SKM-1 treated with dmso at 0.1 percent for 144 hours (cell line): Measurements from ENCODE around the gene ZNF669.
"Not testable (repeated sequence)": the region's sequence is repeated elsewhere in the genome, so short reads cannot be mapped to it uniquely, and the experiment has no call there.

Source experiments
- DNase-seq: peaks from one replicate; lab custom pipeline; 2025; ENCODE audit not compliant: unreplicated experiment; lab: John Stamatoyannopoulos, UW

Gene ZNF669

DNA sequence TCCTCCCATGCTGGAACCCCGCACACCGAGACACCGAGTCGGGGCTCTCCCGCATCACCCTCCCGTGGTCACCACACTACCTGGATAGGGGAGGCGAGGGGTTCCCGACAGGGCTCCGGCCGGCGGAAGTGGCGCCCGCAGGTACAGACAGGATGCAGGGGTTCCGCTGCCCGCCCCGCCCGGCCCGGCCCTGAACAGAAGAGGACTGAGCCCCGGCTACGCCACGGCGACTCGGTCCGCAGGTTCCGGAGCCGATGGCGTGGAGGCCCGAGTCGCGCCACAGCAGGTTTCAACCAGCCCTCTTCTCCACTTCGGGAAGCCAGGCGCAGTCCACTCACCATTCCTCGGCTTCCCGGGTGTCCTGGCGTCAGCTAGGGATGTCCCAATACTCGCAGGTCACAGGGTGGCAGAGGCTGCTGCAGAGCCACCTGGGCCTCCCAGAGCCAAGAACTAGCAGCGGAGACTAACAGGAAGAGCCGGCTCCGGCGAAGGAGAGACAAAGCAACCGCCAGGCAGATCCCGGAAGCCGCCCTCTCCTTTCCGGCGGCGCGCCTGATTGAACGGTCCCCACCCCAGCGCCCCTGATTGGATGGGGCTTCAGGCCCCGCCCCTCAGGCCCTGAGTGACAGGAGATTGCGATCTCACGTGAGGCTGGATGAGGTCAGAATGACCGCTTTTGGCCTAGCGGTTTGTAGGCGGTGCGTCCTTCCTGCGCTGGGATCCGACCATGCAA lies at the start of gene ZNF669:
TSS of gene ZNF669 (minus strand) at position 498 of the 733 bp plus-strand sequence. CDS start at position 341, 157 bp downstream.
- peak; percentile 99 for DNase-seq

DNA sequence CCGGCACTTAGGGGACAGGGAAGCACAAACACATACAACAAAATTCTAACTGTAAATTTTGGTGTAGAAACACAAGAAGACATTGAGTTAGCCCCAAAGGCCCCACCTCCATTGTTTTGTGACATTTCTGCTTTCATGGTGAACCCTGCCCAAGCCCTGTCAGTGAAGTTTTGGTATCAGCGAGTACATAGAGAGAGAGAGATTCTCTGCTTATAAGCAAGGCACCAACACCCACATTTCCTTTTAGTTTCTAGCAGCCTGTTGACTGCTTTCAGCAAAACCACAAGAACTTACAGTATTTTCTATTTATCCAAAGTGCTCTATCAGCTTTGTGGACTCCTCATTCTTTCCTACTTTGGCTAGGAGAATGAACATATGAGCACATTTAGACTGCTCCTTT lies 43.6 kb upstream of the ZNF669 start:
- DNase-seq, result no peak

DNA sequence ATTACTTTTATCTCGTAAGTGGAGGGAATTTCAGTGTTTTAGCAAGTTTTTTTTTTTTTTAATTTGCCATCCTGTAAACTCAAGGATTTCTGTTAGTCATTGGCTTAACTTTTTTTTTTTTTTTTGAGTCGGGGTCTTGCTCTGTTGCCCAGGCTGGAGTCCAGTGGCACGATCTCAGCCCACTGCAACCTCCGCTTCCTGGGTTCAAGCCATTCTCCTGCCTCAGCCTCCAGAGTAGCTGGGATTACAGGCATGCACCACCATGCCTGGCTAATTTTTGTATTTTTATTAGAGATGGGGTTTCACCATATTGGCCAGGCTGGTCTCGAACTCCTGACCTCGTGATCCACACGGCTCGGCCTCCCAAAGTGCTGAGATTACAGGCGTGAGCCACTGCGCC lies 43.0 kb upstream of the ZNF669 start:
- not testable (repeated sequence) for DNase-seq

DNA sequence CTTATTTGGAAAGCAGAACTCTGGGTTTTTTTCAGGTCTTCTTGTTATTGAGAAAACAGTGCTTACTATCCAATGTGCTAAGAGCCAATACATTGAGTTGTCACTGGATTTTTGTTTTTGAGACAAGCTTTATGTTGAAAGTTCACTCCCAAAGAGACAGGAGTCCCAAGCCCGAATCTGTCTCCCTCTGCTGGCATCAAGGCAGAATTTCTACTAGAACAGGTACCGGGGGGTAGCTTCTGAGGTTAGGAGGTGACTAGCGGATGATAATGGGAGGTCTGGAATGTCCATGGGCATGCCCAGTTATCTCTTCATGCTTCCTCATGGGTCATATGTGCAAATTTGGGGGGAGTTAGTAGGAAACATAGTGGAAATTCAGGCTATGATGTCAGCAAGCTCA lies 42.5 kb upstream of the ZNF669 start:
- no peak for DNase-seq

DNA sequence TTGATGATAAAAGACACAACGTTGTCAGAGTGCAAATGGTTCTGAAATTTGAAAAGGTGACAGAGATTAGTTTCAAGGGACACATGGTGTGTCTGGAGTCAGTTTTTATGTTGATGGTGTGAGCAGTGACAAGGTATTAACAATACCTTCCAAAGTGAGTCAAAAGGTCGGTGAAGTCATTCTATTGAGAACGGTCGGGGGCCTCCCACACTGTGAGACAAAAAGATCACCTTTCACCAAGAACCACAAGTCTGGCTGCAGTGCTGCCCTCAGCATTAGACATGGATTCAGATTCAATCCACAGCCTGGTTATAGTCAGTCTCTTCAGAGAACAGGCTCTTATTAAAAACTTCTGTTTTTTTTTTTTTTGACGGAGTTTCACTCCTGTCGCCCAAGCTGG lies 41.1 kb upstream of the ZNF669 start:
- DNase-seq, result no peak

DNA sequence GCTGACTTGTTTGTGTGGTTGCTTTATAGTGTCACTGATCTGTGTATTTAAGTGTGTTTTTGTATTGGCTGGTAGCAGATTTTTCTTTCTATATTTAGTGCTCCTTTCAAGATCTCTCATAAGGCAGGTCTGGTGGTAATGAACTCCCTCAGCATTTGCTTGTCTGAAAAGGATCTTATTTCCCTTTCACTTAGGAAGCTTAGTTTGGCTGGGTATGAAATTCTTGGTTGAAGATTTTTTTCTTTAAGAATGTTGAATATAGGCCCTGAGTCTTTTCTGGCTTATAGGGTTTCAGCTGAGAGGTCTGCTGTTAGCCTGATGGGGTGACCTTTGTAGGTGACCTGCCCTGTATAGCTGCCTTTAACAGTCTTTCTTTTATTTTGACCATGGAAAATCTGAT lies 35.4 kb upstream of the ZNF669 start:
- not testable (repeated sequence) for DNase-seq

DNA sequence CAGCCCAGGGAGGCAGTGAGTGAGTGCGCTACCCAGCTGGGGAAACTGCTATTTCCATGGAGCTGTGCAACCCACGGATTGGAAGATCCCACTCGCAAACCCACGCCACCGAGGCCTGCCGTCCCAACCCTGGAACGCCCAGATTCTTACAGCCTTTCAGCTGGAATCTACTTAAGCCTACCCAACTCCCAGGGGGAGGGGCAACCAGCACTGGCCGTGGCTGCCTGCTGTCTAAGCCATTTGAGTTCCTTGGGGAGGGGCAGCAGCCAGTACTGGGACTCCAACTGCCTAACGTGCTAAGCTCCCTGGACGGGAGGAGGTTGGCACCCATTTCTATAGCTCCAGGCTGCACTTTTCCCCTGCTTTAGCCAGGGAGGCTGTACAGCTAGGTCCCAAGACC lies 27.1 kb upstream of the ZNF669 start:
- no peak for DNase-seq

DNA sequence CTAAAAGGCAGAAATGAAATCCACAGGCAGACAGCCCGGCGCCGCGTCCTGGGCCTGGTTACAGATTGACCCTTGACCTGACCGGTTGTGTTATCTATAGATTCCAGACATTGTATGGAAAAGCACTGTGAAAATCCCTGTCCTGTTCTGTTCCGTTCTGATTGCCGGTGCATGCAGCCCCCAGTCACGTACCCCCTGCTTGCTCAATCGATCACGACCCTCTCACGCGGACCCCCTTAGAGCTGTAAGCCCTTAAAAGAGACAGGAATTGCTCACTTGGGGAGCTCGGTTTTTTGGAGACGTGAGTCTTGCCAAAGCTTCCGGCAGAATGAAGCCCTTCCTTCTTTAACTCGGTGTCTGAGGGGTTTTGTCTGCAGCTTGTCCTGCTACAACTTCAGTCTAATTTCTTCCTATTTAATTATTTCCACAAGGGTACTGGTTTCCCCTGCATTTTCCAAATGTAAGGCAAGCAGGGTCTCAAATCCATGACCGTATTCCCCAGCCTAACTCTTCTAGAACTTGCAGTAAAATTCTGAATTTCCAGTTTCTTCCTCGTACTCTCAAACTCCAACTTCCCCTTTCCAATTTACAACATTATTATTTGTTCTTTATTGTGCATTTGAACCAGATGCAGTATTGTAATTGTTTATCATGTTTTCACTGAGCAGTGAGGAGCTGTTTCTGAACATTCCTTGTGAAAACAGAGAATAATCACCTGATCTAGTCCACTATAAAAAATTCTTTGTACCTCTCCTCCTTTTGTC lies 23.5 kb upstream of the ZNF669 start:
- DNase-seq, result peak; percentile 36

DNA sequence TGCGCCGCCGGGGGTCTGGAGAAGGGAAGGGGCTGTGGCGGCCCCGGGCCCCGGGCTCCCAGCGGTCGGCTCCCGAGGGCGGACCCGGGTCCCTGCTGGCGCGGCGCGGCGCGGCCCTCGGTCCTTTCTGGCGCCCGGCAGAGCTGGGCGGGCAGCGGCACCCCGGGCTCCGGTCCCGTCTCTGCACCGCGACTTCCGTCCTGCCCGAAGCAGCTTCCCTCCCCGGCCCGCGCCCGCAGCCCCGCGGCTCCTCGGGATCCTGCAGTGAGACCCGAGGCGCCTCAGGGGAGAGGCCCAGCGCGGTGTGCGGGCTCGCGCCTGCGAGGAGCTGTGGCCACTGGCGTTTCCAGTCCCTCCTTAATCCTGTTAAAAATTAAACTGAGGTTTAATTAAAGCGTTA lies 22.4 kb upstream of the ZNF669 start:
- not testable (repeated sequence) for DNase-seq

DNA sequence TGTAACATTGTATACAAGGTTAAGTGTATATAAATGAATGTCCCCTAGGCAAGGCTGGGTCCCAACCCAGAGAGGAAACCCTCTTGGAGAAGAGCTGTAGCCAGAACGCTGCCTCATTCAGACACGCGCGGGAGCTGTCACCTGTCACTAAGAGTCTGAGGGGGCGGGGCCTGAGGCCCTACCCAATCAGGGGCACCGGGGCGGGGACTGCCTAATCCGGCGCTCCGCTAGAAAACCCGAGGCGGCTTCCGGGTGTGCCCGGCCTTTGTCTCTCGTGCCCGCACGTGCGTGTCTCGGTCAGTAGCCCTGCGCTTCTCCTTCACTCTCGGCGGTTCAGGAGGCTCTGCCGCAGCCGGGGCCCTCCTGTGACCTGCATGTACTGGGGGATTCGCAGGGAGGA lies 22.0 kb upstream of the ZNF669 start:
- not testable (repeated sequence) for DNase-seq

DNA sequence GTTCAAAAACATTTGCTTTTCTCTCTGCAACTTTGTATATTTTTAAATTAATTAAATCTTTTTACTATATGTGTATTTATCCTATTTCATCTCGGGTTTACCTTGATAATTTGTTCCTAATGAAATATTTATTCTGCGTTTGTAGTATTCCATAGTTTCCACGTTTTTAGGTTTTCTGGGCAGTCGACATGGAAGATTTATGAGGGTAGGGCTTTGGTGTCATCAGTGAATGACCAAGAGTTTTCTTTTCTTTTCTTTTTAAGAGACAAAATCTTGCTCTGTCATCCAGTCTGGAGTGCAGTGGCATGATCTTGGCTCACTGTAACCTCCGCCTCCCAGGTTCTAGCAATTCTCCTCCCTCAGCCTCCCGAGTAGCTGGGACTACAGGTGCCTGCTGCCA lies 17.2 kb upstream of the ZNF669 start:
- DNase-seq, result no peak

DNA sequence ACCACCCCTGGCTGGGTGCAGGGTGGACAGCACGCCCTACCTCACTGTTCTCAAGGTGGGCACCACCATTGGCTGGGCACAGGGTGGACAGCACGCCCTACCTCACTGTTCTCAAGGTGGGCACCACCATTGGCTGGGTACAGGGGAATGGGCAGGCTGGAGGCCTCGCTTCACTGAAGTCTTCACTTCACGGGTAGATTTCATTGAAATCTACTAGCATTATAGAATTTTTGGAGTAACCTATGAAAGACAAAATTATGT lies 16.2 kb upstream of the ZNF669 start:
- not testable (repeated sequence) for DNase-seq

DNA sequence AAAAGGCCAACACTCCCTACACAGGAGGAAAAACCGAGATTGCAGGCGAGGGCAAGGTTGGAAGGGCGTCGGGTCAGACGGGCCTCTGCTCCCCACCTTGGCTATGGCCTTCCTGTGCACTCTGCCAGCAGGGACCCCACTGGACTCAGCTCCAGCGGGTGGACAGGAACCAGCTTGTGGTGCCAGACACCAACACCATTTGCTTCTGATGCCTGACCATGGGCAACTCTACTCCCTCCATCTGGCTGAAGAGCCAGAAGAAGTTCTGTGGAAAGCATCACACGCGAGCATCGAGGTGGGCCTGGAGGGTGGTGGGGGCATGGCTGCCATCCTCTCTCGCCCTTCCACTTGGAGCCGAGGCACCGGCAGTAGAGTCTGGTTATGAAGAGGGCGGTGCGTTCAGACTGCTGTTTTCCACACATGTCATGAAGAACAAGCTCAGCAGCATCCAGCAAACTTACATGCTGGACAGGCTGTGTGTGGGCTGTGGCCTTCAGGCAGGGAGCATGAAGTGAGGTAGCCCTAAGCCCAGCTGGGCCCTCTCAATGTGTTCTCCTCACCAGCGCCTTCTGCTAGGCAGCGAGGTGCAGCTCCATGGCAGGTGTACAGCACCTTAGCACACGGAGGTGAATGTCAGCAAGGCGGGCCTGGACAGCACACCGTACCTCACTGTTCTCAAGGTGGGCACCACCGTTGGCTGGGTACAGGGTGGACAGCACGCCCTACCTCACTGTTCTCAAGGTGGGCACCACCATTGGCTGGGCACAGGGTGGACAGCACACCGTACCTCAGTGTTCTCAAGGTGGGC lies 15.6 kb upstream of the ZNF669 start:
- DNase-seq, result no peak

DNA sequence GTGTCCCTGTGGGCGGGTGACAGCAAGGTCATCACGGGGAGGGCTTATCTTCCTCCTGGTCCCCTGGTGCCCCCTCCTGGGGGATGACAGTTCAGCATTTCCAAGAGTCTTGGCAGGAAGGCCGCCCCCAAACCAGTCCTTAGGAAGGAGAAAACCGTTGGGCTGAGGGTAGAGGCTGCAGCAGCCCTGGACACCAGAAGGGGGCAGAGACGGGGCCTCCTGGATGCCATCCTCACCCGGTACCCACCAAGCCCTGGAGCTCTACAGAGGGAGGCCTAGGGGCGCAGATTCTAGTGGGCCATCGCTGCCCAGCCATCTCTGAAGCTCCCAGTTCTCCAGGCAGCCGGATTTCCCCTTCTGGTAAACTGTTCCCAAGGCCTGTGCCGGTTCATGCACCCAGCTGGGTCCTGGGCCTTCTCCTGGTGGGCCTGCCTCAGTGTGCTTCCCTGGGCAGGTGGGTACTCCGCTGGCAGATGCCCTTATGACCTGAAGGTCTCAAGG lies 14.8 kb upstream of the ZNF669 start:
- peak; percentile 81 for DNase-seq

DNA sequence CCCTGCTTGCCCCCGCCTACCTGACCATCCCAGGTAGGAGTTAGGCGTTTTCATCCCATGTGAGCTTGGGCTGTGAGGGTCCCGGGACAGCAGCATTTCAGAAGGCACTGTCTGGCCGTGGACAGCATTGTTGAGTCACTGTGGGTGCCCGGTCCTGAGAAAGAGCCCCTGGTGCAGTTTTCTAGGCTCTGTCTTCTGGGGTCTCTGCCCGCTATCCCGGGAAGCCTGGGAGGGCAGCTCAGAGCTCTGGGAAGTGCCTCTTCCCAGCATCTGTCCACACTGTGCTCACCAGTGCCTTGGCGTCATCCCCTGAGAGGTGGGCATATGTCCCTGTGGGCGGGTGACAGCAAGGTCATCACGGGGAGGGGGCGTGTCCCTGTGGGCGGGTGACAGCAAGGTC lies 11.4 kb upstream of the ZNF669 start:
- DNase-seq, result no peak

DNA sequence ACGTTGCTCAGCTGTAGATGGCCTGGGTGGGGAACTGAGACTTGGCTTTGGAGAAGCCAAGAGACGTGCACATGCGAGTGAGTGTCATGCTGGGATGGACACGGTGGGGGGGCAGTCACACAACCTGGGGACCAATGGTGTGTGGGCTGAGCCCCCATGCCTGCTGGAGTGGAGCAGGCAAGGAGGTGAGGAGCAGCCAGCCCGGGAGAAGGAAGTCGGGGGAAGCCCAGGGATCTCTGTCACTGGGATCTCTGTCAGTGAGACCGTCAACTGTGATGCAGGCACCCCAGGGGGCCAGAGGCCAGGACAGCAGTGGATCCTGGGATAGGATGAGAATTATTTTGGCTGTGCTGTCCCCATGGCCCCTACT lies 11.0 kb upstream of the ZNF669 start:
- DNase-seq, result no peak

DNA sequence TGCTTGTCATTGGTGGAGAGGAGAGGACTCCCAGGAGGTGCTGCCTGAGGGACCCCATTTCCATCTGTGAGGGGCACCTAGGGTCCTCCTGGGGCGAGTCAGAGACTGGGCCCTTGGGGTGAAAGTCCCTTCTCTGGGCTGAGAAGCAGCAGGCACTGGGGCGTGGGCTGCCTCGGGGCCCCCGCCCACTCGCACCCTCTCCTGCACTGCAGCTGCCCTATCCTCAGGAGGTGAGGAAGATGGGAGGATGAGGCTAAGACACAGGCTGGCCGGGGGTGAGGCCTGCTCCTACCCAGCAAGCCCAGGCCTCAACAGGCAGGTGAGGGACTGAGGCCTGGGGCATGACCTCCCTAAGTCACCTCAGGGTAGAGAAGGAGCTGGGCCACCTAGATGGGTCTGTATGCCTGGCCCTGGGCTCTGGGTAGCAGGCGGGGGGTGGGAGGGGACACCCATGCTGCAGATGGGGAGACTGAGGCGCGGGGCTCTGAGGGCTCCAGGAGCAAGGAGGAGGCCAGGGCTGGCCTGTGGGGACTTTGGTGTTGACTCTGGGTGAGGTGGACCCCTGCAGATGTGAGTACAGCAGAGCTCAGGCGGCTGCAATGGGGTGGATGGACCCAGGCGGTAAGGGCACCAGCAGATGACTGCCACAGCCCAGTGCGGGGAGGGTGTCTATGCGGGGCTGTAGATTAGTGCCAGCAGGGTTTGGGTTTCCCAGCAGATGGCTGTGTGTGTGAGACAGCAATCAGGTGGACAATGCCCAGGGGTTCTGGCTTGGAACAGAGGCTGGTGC lies 10.4 kb upstream of the ZNF669 start:
- no peak for DNase-seq

DNA sequence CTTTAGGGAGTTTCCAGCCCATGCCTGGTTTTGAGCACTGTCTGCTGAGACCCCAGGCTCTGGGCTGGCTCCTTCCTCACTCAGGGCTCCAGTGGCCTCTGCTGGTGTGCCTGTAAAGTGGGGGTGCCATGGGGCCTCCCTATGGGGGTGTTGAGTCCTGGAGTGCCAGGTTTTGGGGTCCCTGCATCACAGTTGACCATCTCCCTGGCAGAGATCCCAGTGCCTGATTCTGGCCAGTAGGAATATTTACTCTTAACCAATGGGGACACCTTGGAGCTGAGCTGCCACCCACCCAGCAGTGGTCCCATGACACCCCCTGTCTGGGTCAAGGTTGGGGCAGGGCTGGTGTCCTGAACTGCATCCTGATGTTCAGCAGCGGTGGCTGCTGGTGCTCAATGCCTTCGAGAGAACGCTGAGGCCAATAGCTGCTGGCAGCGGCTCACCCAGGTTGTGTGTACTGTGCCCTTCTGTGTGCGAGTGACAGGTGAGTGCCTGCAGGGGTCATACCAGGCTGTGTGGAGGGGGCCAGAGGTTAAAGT lies 9.6 kb upstream of the ZNF669 start:
- DNase-seq, result no peak

DNA sequence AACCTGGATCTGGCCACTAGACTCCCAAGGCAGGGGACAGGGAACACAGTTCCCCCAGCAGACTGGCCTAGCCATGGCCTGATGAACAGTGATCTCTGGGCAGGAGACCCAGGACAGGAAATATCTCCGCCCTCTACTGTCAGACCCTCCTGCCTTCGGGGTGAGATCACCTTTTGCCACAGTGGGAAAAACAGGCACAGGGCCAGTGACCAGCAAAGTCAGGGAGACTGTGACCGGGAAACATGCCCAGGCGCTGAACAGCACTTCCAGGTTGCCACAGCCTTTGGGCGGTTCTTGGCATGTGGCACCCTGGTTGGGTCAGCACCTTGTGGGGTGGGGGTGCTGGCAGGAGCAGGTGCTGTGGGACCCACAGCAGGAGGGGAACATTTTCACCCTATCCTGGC lies 8.9 kb upstream of the ZNF669 start:
- DNase-seq, result no peak

DNA sequence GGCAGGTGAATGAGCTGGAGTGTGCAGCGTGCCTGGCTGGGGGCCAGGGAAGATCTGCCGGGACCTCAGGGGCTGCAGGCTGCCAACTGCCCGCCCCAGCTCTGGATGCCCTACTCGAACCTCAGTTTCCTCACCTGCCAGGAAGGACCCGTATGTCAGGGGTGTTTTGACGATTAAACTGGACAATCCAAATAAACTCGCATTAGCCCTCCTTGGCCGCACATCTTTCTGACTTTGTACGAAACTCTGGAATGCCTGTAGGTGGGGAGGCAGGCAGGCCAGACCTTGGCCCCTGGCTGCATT lies 8.3 kb upstream of the ZNF669 start:
- DNase-seq, result no peak
